HEK293 (cell line): Measurements from ENCODE around the gene LYST.
A peak's percentile ranks its signal among the peaks of the same experiment; 100 is the strongest.

Source experiments
- CTCF ChIA-PET: fragments of 350-600 bp; formaldehyde crosslinking; extraction: SDS; loops from one replicate; lab custom pipeline; 2021; ENCODE audit warnings: antibody characterized with exemption; lab: Yijun Ruan, JAX
- POLR2A ChIA-PET: fragments of 300-600 bp; formaldehyde crosslinking; extraction: SDS; loops from one replicate; lab custom pipeline; 2020; ENCODE audit warnings: antibody characterized with exemption, inconsistent platforms; lab: Yijun Ruan, JAX
- H3K27ac ChIP-seq: fragments of 200-500 bp; sonication (Bioruptor generic); 2 replicates; pipeline ENCODE4 v1.5.1; 2014; ENCODE audit warnings: low read depth, low read length, control low read depth, inconsistent platforms; ENCODE audit errors: extremely low read depth
- H3K36me3 ChIP-seq, 2 experiments: fragments of 200-500 bp in 1 of 2; sonication (Bioruptor generic) in 1 of 2; 1 replicate in 1 of 2; 2 replicates in 1 of 2; pipeline ENCODE4 v1.5.1; 2014 to 2017; ENCODE audit warnings: inconsistent platforms in 2 of 2, low read length in 2 of 2; ENCODE audit not compliant: control insufficient read depth in 2 of 2, insufficient read depth in 1 of 2
- H3K4me1 ChIP-seq: fragments of 200-500 bp; sonication (Bioruptor generic); 2 replicates; pipeline ENCODE4 v1.5.1; 2014; ENCODE audit warnings: mild to moderate bottlenecking, low read length, inconsistent platforms; ENCODE audit not compliant: control insufficient read depth, insufficient read depth
- H3K4me3 ChIP-seq: 2 replicates; pipeline ENCODE4 v1.5.1; 2011; ENCODE audit warnings: low read depth, mild to moderate bottlenecking, control low read depth, low read length, moderate library complexity
- H3K9me3 ChIP-seq: fragments of 200-500 bp; sonication (Bioruptor generic); 2 replicates; pipeline ENCODE4 v1.5.1; 2014; ENCODE audit warnings: low read depth, low read length, inconsistent platforms; ENCODE audit not compliant: control insufficient read depth, insufficient read depth
- BCL11A ChIP-seq: fragments of 450-650 bp; formaldehyde crosslinking; IDR thresholded peaks from 2 replicates; pipeline ENCODE4 v1.5.1; 2016; ENCODE audit warnings: low read depth, missing biosample characterization, missing genetic modification characterization
- ELK4 ChIP-seq: IDR thresholded peaks from 2 replicates; pipeline ENCODE4 v1.6.1; 2011; ENCODE audit warnings: mild to moderate bottlenecking, low read depth, low read length, borderline replicate concordance
- GLIS2 ChIP-seq: fragments of 450-650 bp; formaldehyde crosslinking; IDR thresholded peaks from 2 replicates; pipeline ENCODE4 v1.5.1; 2016; ENCODE audit warnings: missing biosample characterization, missing genetic modification characterization
- HIC1 ChIP-seq: fragments of 450-650 bp; formaldehyde crosslinking; IDR thresholded peaks from 2 replicates; pipeline ENCODE4 v1.5.1; 2016; ENCODE audit warnings: missing biosample characterization, missing genetic modification characterization
- IKZF3 ChIP-seq: fragments of 450-650 bp; IDR thresholded peaks from 2 replicates; pipeline ENCODE4 v1.5.0; 2018; ENCODE audit warnings: missing biosample characterization, mild to moderate bottlenecking, missing genetic modification characterization, moderate library complexity
- KLF8 ChIP-seq: fragments of 450-650 bp; formaldehyde crosslinking; IDR thresholded peaks from 2 replicates; pipeline ENCODE4 v1.5.1; 2016; ENCODE audit warnings: missing biosample characterization, missing genetic modification characterization
- PATZ1 ChIP-seq: fragments of 450-650 bp; formaldehyde crosslinking; IDR thresholded peaks from 2 replicates; pipeline ENCODE4 v1.5.1; 2016; ENCODE audit warnings: missing biosample characterization, missing genetic modification characterization
- PRDM6 ChIP-seq: fragments of 450-650 bp; formaldehyde crosslinking; IDR thresholded peaks from 2 replicates; pipeline ENCODE4 v1.5.1; 2017; ENCODE audit warnings: missing biosample characterization, missing genetic modification characterization
- ZBTB21 ChIP-seq: fragments of 450-650 bp; formaldehyde crosslinking; IDR thresholded peaks from 2 replicates; pipeline ENCODE4 v1.5.1; 2017; ENCODE audit warnings: missing biosample characterization, missing genetic modification characterization
- ZBTB8A ChIP-seq: fragments of 450-650 bp; formaldehyde crosslinking; IDR thresholded peaks from 2 replicates; pipeline ENCODE4 v1.5.1; 2016; ENCODE audit warnings: missing biosample characterization, missing genetic modification characterization
- ZNF121 ChIP-seq: fragments of 450-650 bp; formaldehyde crosslinking; IDR thresholded peaks from 2 replicates; pipeline ENCODE4 v1.5.1; 2016; ENCODE audit warnings: missing biosample characterization, missing genetic modification characterization
- ZNF169 ChIP-seq: fragments of 450-650 bp; formaldehyde crosslinking; IDR thresholded peaks from 2 replicates; pipeline ENCODE4 v1.5.1; 2016; ENCODE audit warnings: missing biosample characterization, missing genetic modification characterization
- ZNF37A ChIP-seq: fragments of 450-650 bp; IDR thresholded peaks from 2 replicates; pipeline ENCODE4 v1.5.1; 2018; ENCODE audit warnings: missing biosample characterization, missing genetic modification characterization
- ZNF416 ChIP-seq: fragments of 450-650 bp; formaldehyde crosslinking; IDR thresholded peaks from 2 replicates; pipeline ENCODE4 v1.5.1; 2016; ENCODE audit warnings: missing biosample characterization, missing genetic modification characterization
- ZNF473 ChIP-seq: fragments of 450-650 bp; formaldehyde crosslinking; IDR thresholded peaks from 2 replicates; pipeline ENCODE4 v1.5.1; 2017; ENCODE audit warnings: missing biosample characterization, missing genetic modification characterization
- ZNF529 ChIP-seq: fragments of 450-650 bp; formaldehyde crosslinking; IDR thresholded peaks from 2 replicates; pipeline ENCODE4 v1.5.1; 2017; ENCODE audit warnings: missing genetic modification characterization, missing biosample characterization; ENCODE audit not compliant: insufficient replicate concordance
- ZNF549 ChIP-seq: fragments of 450-650 bp; IDR thresholded peaks from 2 replicates; pipeline ENCODE4 v1.5.1; 2018; ENCODE audit warnings: missing biosample characterization, missing genetic modification characterization, mild to moderate bottlenecking, inconsistent platforms, moderate library complexity
- ZNF629 ChIP-seq: fragments of 450-650 bp; formaldehyde crosslinking; IDR thresholded peaks from 2 replicates; pipeline ENCODE4 v1.5.1; 2017; ENCODE audit warnings: missing biosample characterization, missing genetic modification characterization
- ZSCAN5A ChIP-seq: fragments of 450-650 bp; formaldehyde crosslinking; IDR thresholded peaks from 2 replicates; pipeline ENCODE4 v1.5.1; 2016; ENCODE audit warnings: missing biosample characterization, missing genetic modification characterization

Gene LYST

GRCh38 chr1:235748747-235749146 is 118.0 kb downstream of the LYST start:
- Histone ChIP-seq H3K4me3 (no peak overlapping the region), H3K36me3 (peaks cover 0 to 7% of the 10 kb centered on the region in 2 experiments)
- CTCF ChIA-PET: interaction anchor here (1.0 to 2.3 kb wide), 3 partner anchors 17 to 148 kb away, joined by 5 to 7 read pairs (median 6); no protein-coding TSS in a partner anchor
- no peak for TF ChIP-seq ZBTB8A (tag by site-specific recombination)
- TF ChIP-seq ZNF473: no peak
- no peak for TF ChIP-seq PRDM6 (tag by site-specific recombination)
- TF ChIP-seq ELK4: no peak
- TF ChIP-seq ZNF37A: no peak
- no peak for TF ChIP-seq ZNF121 (tag by site-specific recombination)
- no peak for TF ChIP-seq ZNF629
- TF ChIP-seq, all 188 proteins: peak for 0
- H3K9me3 ChIP-seq: no peaks in the 10 kb centered on the region
- no peaks in the 10 kb centered on the region for H3K4me1 ChIP-seq
- no peak overlapping the region for H3K27ac ChIP-seq
- POLR2A ChIA-PET: no interaction called here

GRCh38 chr1:235746245-235746644 is 120.5 kb downstream of the LYST start:
- H3K9me3 ChIP-seq: no peaks in the 10 kb centered on the region
- ChIA-PET POLR2A (no interaction called here), CTCF (interaction anchor here (0.7 kb wide), 1 partner anchor 107 kb away, joined by 3 read pairs; no protein-coding TSS in a partner anchor)
- no peak overlapping the region for H3K27ac ChIP-seq
- peaks cover 8 to 19% of the 10 kb centered on the region in 2 experiments for H3K36me3 ChIP-seq
- no peak overlapping the region for H3K4me3 ChIP-seq
- TF ChIP-seq GLIS2 (tag by site-specific recombination): no peak
- TF ChIP-seq ZNF416 (tag by site-specific recombination): no peak
- TF ChIP-seq IKZF3 (tag by site-specific recombination): no peak
- TF ChIP-seq BCL11A: no peak
- no peak for TF ChIP-seq ZNF169 (tag by site-specific recombination)
- TF ChIP-seq ZSCAN5A (tag by site-specific recombination): no peak
- TF ChIP-seq ZBTB21: no peak
- no peaks in the 10 kb centered on the region for H3K4me1 ChIP-seq

GRCh38 chr1:235745503-235746136 is 121.1 kb downstream of the LYST start:
- Histone ChIP-seq H3K4me1 (no peaks in the 10 kb centered on the region), H3K27ac (no peak overlapping the region), H3K4me3 (no peak overlapping the region), H3K9me3 (no peaks in the 10 kb centered on the region), H3K36me3 (peaks cover 8 to 20% of the 10 kb centered on the region in 2 experiments)
- CTCF ChIA-PET: interaction anchor here (0.6 to 1.6 kb wide), 6 partner anchors 13 to 812 kb away, joined by 3 to 5 read pairs (median 4); no protein-coding TSS in a partner anchor
- TF ChIP-seq PATZ1 (tag by site-specific recombination) (no peak), KLF8 (tag by site-specific recombination) (no peak), HIC1 (tag by site-specific recombination) (no peak), PRDM6 (tag by site-specific recombination) (peak; percentile 53; the same call in 1 of the 2 replicates), ZNF549 (tag by site-specific recombination) (no peak), ZNF529 (tag by site-specific recombination) (peak; percentile 77)
- POLR2A ChIA-PET: no interaction called here
